Hepatocyte (in vitro differentiated cells): ENCODE results near the gene KRTAP5-6.

Experiments used
- CTCF ChIP-seq: fragments of 200-600 bp; sonication (generic); IDR thresholded peaks from 2 replicates; pipeline ENCODE4 v1.5.1; 2016; ENCODE audit warnings: antibody characterized with exemption, mild to moderate bottlenecking; ENCODE audit not compliant: poor library complexity
- EZH2 ChIP-seq: fragments of 200-600 bp; sonication (generic); IDR thresholded peaks from 2 replicates; pipeline ENCODE4 v1.6.1; 2016; ENCODE audit warnings: antibody characterized with exemption, mild to moderate bottlenecking, borderline replicate concordance
- EZH2phosphoT487 ChIP-seq: fragments of 200-600 bp; sonication (generic); IDR thresholded peaks from one replicate; pipeline ENCODE4 v1.6.1; 2018; ENCODE audit warnings: antibody characterized with exemption, mild to moderate bottlenecking, low read depth, moderate library complexity; ENCODE audit not compliant: unreplicated experiment, severe bottlenecking

- no peak for TF ChIP-seq EZH2
- no peak for TF ChIP-seq CTCF
- no peak for TF ChIP-seq EZH2phosphoT487
These were observed 47.3 kb downstream of the KRTAP5-6 start for GRCh38 chr11:1744137-1744886.
